Fibroblast of mammary gland (primary cell): Measurements from ENCODE around the gene EPN1.

Source experiments
- DNase-seq: peaks from one replicate; pipeline ENCODE4 v3.0.0-alpha.2; 2010; ENCODE audit warnings: low read depth
- H3K4me3 ChIP-seq: 2 replicates; pipeline ENCODE4 v1.5.1; 2011; ENCODE audit warnings: low read depth, mild to moderate bottlenecking, low read length, moderate library complexity; ENCODE audit not compliant: control insufficient read depth
- TF ChIP-seq, protein P1 (sequence below): conservative IDR thresholded peaks from 2 replicates; pipeline ENCODE4 v1.5.1; 2011; ENCODE audit warnings: low read depth, low read length, inconsistent platforms; ENCODE audit not compliant: control insufficient read depth, insufficient read depth

The EPN1 gene

DNA sequence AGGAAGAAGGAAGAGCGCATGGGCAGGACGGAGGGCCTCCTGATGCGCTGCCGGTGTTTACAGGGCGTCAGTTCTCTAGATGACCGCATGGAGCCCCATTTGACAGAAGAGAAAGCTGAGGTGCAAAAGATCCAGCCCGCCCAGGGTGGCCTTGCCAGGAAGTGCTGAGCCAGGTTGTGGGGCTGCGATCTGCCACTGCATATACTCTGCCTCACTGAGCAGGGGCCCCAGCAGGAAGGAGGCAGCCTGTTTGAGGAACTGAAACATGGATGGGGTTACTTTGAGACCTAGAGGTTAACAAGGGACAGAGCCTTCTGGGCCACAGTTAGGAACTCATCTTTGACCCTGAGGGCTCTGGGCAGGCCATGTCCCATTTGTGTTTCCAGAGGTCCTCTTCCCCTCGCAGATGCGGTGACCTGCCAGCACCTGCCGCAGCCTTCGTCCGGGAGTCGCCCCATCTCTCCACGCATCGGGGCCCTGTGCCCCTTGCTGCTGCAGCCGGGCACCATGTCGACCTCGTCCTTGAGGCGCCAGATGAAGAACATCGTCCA lies 3.2 kb downstream of the EPN1 start:
- no peak overlapping the region for H3K4me3 ChIP-seq
- no peak for DNase-seq
- TF ChIP-seq, protein P1, sequence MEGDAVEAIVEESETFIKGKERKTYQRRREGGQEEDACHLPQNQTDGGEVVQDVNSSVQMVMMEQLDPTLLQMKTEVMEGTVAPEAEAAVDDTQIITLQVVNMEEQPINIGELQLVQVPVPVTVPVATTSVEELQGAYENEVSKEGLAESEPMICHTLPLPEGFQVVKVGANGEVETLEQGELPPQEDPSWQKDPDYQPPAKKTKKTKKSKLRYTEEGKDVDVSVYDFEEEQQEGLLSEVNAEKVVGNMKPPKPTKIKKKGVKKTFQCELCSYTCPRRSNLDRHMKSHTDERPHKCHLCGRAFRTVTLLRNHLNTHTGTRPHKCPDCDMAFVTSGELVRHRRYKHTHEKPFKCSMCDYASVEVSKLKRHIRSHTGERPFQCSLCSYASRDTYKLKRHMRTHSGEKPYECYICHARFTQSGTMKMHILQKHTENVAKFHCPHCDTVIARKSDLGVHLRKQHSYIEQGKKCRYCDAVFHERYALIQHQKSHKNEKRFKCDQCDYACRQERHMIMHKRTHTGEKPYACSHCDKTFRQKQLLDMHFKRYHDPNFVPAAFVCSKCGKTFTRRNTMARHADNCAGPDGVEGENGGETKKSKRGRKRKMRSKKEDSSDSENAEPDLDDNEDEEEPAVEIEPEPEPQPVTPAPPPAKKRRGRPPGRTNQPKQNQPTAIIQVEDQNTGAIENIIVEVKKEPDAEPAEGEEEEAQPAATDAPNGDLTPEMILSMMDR = no peak

DNA sequence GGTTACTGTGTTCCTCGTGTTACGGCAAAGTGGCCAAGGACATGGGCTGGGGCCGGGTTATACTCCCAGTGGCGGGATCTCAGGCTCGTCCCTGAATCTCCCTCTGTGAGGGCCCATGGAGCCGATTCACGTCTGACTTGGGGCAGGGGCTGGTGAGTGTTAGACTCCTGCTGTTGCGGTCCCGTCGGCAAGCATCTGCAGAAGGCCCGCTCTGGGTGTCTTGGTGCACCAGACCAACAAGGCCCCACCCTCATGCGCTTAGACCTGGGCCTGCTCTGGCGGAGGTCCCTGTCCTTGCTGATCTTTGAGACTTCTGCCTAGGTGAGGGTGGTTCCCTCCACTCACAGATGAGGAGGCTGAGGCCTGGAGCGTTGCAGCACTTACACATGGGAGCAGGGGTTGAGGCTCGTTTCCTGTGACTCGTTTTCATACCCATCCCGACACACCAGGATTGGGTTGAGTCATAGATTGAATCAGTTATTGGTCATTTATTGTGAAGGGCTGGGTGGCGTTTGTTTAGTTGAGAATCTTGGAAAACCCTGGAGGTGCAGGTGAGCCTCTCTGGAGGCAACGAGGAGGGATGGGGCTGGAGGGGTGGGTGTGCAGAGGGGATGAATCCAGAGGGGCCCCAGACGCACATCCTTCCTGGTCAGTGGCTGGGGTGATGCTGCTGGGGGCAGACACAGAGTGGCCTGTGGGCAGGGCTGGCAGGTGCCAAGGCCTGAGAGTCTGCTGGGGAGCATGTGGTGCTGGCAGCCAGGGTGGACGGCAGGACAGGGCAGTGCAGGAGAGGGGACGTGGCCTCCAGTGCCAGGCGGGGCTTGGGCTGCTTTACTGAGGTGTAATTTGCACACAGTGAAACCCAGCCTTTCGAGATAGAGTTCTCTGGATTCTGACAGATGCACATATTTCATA lies 4.6 kb downstream of the EPN1 start:
- TF ChIP-seq, protein P1 = no peak
- no peak overlapping the region for H3K4me3 ChIP-seq
- DNase-seq = peak; percentile 79

DNA sequence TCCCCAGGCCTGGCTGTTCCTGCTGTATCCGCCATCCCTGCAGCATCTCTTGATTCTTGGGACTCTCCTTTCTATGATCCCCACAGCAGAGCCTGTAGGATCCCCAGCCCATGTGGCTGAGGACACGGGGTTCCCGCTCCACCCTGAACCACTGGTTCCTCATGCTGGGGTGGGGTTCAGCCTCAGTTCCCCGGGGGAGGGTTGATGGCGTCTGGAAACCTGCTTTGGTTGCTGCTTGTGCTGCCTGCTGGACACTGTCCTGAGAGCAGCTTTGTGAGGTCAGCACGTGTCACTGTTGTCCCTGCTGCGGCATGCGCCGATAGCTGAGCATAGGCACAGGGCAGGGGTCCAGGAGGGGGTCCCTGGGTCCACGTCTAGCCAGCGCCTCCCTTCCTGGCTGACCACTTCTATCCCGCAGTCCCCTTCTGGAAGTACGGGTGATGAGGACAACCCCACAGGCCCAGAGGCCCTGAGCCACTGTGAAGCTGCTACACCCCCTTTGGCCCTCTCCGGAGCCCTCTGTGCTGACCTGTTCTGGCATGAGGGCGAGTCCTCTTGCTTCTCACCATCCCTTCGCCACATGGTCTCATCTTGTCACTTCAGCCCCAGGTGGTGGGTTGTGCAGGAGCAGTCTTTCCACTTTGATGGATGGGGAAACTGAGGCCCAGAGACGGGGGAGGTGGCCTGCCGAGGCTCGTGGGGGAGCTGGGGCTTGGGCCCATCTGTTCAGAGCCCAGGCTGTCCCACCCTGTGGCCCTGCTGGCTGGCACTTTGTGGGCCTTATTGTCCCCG lies 5.5 kb downstream of the EPN1 start:
- TF ChIP-seq, protein P1 = no peak
- no peak for DNase-seq
- no peak overlapping the region for H3K4me3 ChIP-seq

DNA sequence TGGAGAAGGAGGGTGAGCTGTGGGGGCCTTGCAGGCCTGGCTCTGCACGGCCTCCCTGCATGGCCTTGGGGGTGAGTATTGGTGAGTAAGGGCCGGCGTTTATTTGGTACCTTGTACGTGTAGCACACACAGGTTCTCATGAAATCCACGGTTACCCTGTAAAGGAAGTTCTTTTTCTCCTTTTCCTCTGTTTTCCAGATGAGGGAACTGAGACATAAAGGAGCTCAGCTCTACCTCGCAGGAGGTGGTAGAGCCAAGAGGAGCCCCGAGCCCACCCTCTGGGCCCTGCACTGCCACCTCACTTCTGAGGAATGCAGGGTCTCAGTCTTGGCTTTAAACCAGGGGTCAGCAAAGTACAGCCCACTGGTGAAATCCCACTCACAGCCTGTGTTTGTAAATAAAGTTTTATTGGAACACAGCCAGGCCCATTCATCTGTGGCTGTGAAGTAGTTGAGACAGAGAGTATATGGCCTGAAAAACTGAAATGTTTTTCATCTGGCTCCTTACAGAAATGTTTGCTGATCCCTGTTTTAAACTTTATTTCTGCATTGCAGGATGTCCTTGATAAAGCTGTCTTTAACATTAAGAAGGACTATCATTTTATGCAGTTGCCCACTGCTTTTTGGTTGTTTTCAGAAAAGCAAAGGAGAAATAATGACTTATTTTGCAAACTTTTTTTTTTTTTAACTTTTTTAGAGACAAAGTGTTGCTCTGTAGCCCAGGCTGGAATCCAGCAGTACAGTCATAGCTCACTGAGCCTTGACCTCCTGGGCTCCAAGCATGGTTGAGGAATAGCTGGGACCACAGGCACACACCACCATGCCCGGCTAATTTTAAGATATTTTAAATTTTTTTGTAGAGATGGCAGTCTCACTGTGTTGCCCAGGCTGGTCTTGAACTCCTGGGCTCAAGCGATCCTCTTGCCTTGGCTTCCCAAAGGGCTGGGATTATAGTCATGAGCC lies 6.4 kb downstream of the EPN1 start:
- TF ChIP-seq, protein P1 = no peak
- peak; percentile 48 for DNase-seq

DNA sequence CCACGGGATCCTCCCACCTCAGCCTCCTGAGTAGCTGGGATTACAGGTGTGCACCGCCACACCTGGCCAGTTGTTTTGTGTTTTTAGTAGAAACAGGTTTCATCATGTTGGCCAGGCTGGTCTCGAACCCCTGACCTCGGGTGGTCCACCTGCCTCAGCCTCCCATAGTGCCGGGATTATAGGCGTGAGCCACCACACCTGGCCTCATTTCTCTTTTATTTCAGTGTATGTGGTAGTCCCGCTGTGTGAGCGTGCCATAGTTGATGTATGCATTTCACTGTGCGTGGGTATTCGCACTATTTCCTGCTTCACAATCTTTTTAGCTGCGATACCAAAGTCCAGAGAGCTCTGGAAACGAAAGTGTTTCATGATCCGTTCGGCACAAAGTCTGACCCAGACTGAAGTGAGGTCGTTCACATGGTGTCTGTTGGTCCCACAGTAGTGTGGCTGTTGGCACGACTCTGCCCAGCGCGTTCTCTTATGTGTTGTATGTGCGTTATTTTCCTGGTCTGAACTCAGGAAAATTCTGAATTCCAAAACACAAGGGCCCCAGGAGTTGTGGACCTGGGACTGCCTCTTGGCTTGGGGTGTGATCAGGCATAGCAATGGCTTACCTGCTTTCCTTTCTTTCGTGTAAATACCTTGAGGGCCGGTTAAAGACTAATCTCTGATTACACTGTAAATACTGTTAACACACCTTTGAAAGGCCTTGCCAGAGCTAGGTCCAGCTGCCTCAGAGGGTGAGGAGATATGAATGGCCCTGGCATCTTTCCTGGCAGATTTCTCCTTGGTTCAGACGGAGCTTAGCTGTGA lies 8.6 kb downstream of the EPN1 start:
- TF ChIP-seq, protein P1 = no peak
- DNase-seq = no peak
- H3K4me3 ChIP-seq = no peak overlapping the region

More for the DNA sequence above, 6.4 kb downstream of the EPN1 start:
- H3K4me3 ChIP-seq = no peak overlapping the region
